Cardiac muscle cell (in vitro differentiated cells and primary cell): Measurements from ENCODE around the gene IGF2. TPM values are rescaled to one million over a fixed set of nuclear protein-coding genes. Genes with fewer than 3 reads are reported as not detected.

Experiments
- DNase-seq, 2 donors: peaks; one replicate each; pipeline versions ENCODE4 v3.0.0 to v3.0.0-alpha.2; 2010 to 2017; ENCODE audit warnings: low read depth in 1 of 2, low spot score in 1 of 2
- H3K27ac ChIP-seq: fragments of 200-600 bp; sonication (generic); 2 replicates; pipeline ENCODE4 v1.5.1; 2016
- H3K27me3 ChIP-seq: fragments of 200-600 bp; sonication (generic); 2 replicates; pipeline ENCODE4 v1.6.0; 2016; ENCODE audit warnings: control low read depth
- H3K36me3 ChIP-seq: fragments of 200-600 bp; sonication (generic); 2 replicates; pipeline ENCODE4 v1.5.1; 2016; ENCODE audit warnings: control low read depth
- H3K4me1 ChIP-seq: fragments of 200-600 bp; sonication (generic); 2 replicates; pipeline ENCODE4 v1.8.1; 2017; ENCODE audit warnings: low read depth, mild to moderate bottlenecking, mixed run types
- H3K4me3 ChIP-seq: fragments of 200-600 bp; sonication (generic); 2 replicates; pipeline ENCODE4 v1.5.1; 2016; ENCODE audit warnings: mild to moderate bottlenecking
- H3K9me3 ChIP-seq: fragments of 200-600 bp; sonication (generic); 2 replicates; pipeline ENCODE4 v1.5.1; 2017; ENCODE audit warnings: low read depth, mild to moderate bottlenecking, control low read depth
- polyA plus RNA-seq: library from polyadenylated mRNA; unstranded; fragments of >200 nt; fragmentation: Nextera tagmentation; extraction: Ambion mirVana; gene quantifications from 2 replicates; pipeline ENCODE4 v1.2.1, GENCODE V29; 2016
- total RNA-seq: library from RNA; depleted of rRNA; stranded (reverse); fragments of >200 nt; gene quantifications from 2 replicates; pipeline ENCODE4 v1.2.3, GENCODE V29; 2016
- TF ChIP-seq, protein P1 (sequence below): IDR thresholded peaks from 2 replicates; pipeline ENCODE4 v1.5.1; 2012; ENCODE audit warnings: low read depth, mild to moderate bottlenecking, low read length

Gene IGF2
- total and polyA plus RNA-seq, 2 experiments from 2014 or later = 91.4 to 155 TPM

DNA sequence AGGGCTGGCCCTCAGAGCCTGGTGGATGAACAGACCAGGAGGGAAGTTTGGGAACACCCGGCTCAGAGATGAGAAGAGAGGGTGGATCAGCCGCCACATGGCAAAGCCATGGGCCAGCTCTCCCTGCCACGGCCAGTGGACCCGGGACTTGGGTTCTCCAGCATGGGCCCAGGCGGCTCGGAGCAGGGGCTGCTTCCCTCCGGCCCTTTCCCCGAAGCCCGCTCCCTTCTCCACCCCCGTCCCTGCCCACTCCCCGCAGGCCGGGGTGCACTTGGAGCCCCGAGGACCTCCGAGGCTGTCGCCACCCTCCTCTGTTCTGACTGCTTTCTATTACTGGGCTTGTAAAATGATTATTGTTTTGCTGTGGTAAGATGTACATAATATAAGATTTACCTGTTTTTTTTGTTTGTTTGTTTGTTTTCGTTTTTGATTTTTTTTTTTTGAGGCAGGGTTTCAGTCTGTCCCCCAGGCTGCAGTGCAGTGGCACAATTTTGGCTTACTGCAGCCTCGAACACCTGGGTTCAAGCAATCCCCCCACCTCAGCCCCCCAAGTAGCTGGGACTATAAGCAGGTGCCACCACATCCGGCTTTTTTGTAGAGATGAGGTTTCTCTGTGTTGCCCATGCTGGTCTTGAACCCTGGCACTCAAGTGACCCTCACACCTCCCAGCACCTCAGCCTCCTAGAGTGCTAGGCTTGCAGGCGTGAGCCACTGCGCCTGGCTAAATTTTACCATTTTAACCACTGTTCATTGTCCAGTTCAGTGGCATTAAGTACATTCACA lies 43.7 kb upstream of the IGF2 start:
- no peaks in the 10 kb centered on the region for H3K9me3 ChIP-seq
- no peak overlapping the region for H3K27ac ChIP-seq
- TF ChIP-seq, protein P1, sequence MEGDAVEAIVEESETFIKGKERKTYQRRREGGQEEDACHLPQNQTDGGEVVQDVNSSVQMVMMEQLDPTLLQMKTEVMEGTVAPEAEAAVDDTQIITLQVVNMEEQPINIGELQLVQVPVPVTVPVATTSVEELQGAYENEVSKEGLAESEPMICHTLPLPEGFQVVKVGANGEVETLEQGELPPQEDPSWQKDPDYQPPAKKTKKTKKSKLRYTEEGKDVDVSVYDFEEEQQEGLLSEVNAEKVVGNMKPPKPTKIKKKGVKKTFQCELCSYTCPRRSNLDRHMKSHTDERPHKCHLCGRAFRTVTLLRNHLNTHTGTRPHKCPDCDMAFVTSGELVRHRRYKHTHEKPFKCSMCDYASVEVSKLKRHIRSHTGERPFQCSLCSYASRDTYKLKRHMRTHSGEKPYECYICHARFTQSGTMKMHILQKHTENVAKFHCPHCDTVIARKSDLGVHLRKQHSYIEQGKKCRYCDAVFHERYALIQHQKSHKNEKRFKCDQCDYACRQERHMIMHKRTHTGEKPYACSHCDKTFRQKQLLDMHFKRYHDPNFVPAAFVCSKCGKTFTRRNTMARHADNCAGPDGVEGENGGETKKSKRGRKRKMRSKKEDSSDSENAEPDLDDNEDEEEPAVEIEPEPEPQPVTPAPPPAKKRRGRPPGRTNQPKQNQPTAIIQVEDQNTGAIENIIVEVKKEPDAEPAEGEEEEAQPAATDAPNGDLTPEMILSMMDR = no peak
- no peak overlapping the region for H3K4me3 ChIP-seq
- H3K27me3 ChIP-seq = peaks cover 6% of the 10 kb centered on the region
- H3K4me1 ChIP-seq = no peaks in the 10 kb centered on the region
- DNase-seq = no peak
- no peaks in the 10 kb centered on the region for H3K36me3 ChIP-seq

DNA sequence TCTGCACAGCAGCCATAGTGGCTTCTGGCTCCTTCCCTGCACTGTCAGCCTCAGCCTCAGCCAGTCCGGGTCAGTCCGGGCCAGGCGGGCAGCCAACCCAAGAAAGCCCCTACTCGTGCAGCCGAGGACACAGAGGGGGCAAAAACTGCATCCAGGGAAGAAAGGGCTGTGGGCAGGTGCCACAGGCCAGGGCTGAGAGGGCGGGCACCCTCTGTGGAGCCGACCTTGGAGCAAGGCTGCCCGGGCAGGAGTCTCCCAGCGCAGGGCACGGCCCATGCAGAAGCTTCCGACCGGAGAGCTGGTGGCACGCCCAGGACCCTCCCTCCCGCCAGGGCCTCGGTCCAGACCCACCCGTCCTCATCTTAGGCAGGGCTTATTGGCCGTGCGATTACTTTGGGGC lies 42.9 kb upstream of the IGF2 start:
- Histone ChIP-seq H3K9me3 (no peaks in the 10 kb centered on the region), H3K36me3 (no peaks in the 10 kb centered on the region), H3K27me3 (peaks cover 6% of the 10 kb centered on the region), H3K27ac (no peak overlapping the region), H3K4me3 (no peak overlapping the region), H3K4me1 (no peaks in the 10 kb centered on the region)
- DNase-seq = no peak
- TF ChIP-seq, protein P1 = no peak

DNA sequence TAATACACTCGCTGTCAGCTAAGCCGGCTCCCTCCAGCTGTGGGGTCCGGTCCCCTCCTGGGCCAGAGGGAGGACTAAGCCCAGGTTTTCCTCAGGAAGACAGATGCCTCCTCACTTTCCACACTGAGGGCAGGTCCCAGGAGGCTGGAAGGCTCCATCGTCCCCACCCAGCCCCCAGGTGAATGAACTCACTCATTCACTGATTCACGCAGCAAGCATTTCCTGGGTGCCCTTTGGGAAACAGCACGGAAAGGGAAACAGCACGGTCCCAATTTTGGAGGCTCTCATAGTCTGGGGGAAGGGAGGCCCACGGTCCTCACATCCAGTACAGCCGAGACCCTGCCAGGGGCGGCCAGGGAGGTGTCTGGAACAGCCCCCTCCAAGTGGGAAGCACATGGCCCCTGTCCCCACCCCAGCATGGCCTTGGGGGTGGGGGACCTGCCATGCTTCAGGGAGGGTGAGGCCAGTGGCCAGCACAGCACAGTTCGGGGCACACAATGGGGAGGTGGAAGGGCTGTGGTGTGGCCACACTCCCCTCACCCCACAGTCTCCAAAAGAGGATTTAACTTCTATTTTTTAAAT lies 41.7 kb upstream of the IGF2 start:
- no peak overlapping the region for H3K27ac ChIP-seq
- no peak for DNase-seq
- H3K27me3 ChIP-seq = peaks cover 6% of the 10 kb centered on the region
- H3K36me3 ChIP-seq = no peaks in the 10 kb centered on the region
- TF ChIP-seq, protein P1 = no peak
- H3K9me3 ChIP-seq = no peaks in the 10 kb centered on the region
- no peaks in the 10 kb centered on the region for H3K4me1 ChIP-seq
- no peak overlapping the region for H3K4me3 ChIP-seq

DNA sequence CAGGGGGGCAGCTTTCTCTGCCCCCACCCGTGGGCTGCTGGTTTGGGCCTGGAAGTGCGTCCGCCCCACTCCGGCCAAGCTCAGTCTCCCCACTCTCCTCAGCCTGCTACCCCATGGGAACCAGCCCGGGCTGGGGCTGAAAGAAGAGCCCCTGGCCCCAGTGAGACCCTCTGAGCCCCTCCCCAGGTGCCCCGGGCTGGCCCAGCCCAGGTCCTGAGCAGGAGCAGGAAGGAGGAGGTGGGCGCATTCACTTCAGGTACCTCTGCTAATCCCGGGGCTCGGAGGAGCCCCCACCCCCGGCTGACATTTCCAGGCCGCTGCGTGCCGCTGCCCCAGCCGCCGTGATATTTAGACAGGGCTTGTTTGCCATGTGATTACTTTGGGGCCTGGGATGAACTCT lies 41.2 kb upstream of the IGF2 start:
- H3K27ac ChIP-seq = no peak overlapping the region
- DNase-seq = no peak
- H3K9me3 ChIP-seq = no peaks in the 10 kb centered on the region
- no peaks in the 10 kb centered on the region for H3K36me3 ChIP-seq
- no peak overlapping the region for H3K4me3 ChIP-seq
- H3K4me1 ChIP-seq = no peaks in the 10 kb centered on the region
- TF ChIP-seq, protein P1 = no peak
- peaks cover 5% of the 10 kb centered on the region for H3K27me3 ChIP-seq

DNA sequence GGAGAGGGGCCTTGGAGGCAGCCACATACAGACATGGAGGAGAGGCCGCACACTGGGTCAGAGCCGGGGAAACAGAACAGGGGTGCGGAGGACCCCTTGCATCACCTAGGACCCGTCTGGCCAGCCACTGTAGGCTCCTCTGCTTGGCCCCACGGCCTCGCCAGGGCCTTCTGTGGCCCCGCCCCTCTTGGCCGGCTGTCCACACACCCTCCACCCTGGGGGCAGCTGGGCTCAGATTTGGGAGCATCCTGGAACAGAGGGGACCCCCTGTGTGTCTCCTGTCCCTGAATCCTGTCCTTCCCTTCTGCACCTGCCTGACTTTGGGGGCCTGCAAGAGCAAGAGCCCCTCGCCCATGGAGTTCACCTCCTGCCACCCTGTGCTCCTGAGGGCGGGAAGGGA lies 40.3 kb upstream of the IGF2 start:
- no peaks in the 10 kb centered on the region for H3K4me1 ChIP-seq
- TF ChIP-seq, protein P1 = no peak
- no peaks in the 10 kb centered on the region for H3K36me3 ChIP-seq
- H3K27me3 ChIP-seq = peaks cover 3% of the 10 kb centered on the region
- no peaks in the 10 kb centered on the region for H3K9me3 ChIP-seq
- DNase-seq = no peak
- no peak overlapping the region for H3K4me3 ChIP-seq
- H3K27ac ChIP-seq = no peak overlapping the region
